Measurements from ENCODE around the gene EPHA1.

- no peak for TF ChIP-seq CTCF (IDR thresholded peaks at IDR 0.05)
- TF ChIP-seq REST (IDR thresholded peaks at IDR 0.05; ENCODE audit: insufficient read depth in 1 of 2, low read depth in 2 of 2, low read length in 1 of 2), result no peak
- TF ChIP-seq POLR2AphosphoS5 (IDR thresholded peaks at IDR 0.05; ENCODE audit: low read depth, low read length), result no peak
- TF ChIP-seq TCF7L2 (IDR thresholded peaks at IDR 0.05; ENCODE audit: low read depth, low read length), result no peak
- no peak for TF ChIP-seq SIN3A (IDR thresholded peaks at IDR 0.05; ENCODE audit: borderline replicate concordance, insufficient read depth, low read depth, low read length)
Observed at GRCh38 chr7:143394777-143395176, 13.9 kb downstream of the EPHA1 start.

Measured in Panc1 (cell line).